B cell (primary cell): Measurements from ENCODE around the gene MYD88.

Source experiments
- CTCF ChIP-seq: fragments of 200-600 bp; IDR thresholded peaks from one replicate; pipeline ENCODE4 v1.8.0; 2022; ENCODE audit warnings: antibody characterized with exemption, mild to moderate bottlenecking
- EZH2 ChIP-seq: IDR thresholded peaks from 2 replicates; pipeline ENCODE4 v1.6.1; 2012; ENCODE audit warnings: borderline replicate concordance, low read depth, mild to moderate bottlenecking, moderate library complexity, low read length; ENCODE audit not compliant: insufficient read depth, poor library complexity, severe bottlenecking

GRCh38 chr3:38109580-38110313 lies 28.7 kb upstream of the MYD88 start:
- TF ChIP-seq CTCF = no peak
- no peak for TF ChIP-seq EZH2
